ENCODE data around the gene IER2. TPM values are rescaled to one million over a fixed set of nuclear protein-coding genes. Genes with fewer than 3 reads are reported as not detected.

The IER2 gene
- total and polyA plus RNA-seq, 9 of the 15 experiments (the other 6 are each of a cell fraction or from before 2014, with no cell fraction given), result 4.5 to 205 (median 23.7) TPM

- TF ChIP-seq NR2C2 (CRISPR knock-in tag; IDR thresholded peaks at IDR 0.05), result no peak
- TF ChIP-seq NR2C2 (tag; IDR thresholded peaks at IDR 0.05), result no peak
- no peak; the same call in 1 of the 2 replicates for TF ChIP-seq ZBTB43 (CRISPR knock-in tag; IDR thresholded peaks at IDR 0.05)
- no peak for TF ChIP-seq MED1 (CRISPR knock-in tag; IDR thresholded peaks at IDR 0.05; ENCODE audit: borderline replicate concordance)
- no peak for TF ChIP-seq ZNF780A (CRISPR knock-in tag; IDR thresholded peaks at IDR 0.05)
- no peak for TF ChIP-seq FOXA1 (IDR thresholded peaks at IDR 0.05; ENCODE audit: borderline replicate concordance)
- no peak for TF ChIP-seq SRSF9 (IDR thresholded peaks at IDR 0.05; ENCODE audit: borderline replicate concordance, low read depth, low read length)
- peak; percentile 19; the same call in 1 of the 2 replicates for TF ChIP-seq MYC (IDR thresholded peaks at IDR 0.05; ENCODE audit: low read depth, low read length)
- TF ChIP-seq MYC (CRISPR knock-in tag; IDR thresholded peaks at IDR 0.05; ENCODE audit: borderline replicate concordance, low read depth), result no peak; the same call in 1 of the 2 replicates
- TF ChIP-seq NONO (IDR thresholded peaks at IDR 0.05; ENCODE audit: low read depth in 2 of 2, low read length in 1 of 2), result no peak; a peak in 2 of 4 replicates
- no peak for TF ChIP-seq RAD51 (IDR thresholded peaks at IDR 0.05; ENCODE audit: borderline replicate concordance, low read depth)
- no peak for TF ChIP-seq ARID3A (IDR thresholded peaks at IDR 0.05; ENCODE audit: borderline replicate concordance, low read depth, low read length)
- no peak for TF ChIP-seq RBM39 (optimal IDR thresholded peaks at IDR 0.05; ENCODE audit: low read depth, low read length)
- TF ChIP-seq JUNB (CRISPR knock-in tag; conservative IDR thresholded peaks at IDR 0.05), result no peak
- TF ChIP-seq ZNF280B (CRISPR knock-in tag; IDR thresholded peaks at IDR 0.05), result no peak
- TF ChIP-seq ZNF263 (CRISPR knock-in tag; IDR thresholded peaks at IDR 0.05; ENCODE audit: borderline replicate concordance), result no peak; the same call in 1 of the 2 replicates
- TF ChIP-seq AFF4 (CRISPR knock-in tag; IDR thresholded peaks at IDR 0.05), result peak; percentile 72; the same call in 1 of the 2 replicates
Observed at GRCh38 chr19:13153569-13154240, 3.5 kb downstream of the IER2 start (continued).
